Right ventricle myocardium superior (tissue), 1 donor: Measurements from ENCODE around the gene PIK3C2G. TPM values are rescaled to one million over a fixed set of nuclear protein-coding genes. Genes with fewer than 3 reads are reported as not detected.

Experiments
- total RNA-seq: library from RNA; stranded (reverse); fragmentation: NEBNext Ultra II Directional; extraction: Animal tissue kit (Norgen Biotek cat#: 25700); gene quantifications from one replicate; pipeline ENCODE4 v1.2.1, GENCODE V29; 2021
- donor health status: DM: no; HTN: yes; CAD: no; lungs with severe emphysema.

The PIK3C2G gene
- total RNA-seq, 1 donor from 2014 or later = not detected

Other genes starting within 250 kb of the PIK3C2G start
- 1.2 TPM for gene RERGL, start 171.3 kb upstream of the PIK3C2G start, total RNA-seq